Stimulated activated CD8-positive, alpha-beta memory T cell treated with anti-CD3 and anti-CD28 coated beads, Interleukin-12 subunit alpha, Interleukin-12 subunit beta, amount 100 ng/mL, for 1 hour (primary cell): ENCODE measurements around the gene MPZL3.
A peak's percentile ranks its signal among the peaks of the same experiment; 100 is the strongest.
"Not testable (repeated sequence)": the region's sequence is repeated elsewhere in the genome, so short reads cannot be mapped to it uniquely, and the experiment has no call there.

Experiments used
- DNase-seq: peaks from one replicate; pipeline ENCODE4 v3.0.0-alpha.2; 2020; ENCODE audit warnings: low read depth

Gene MPZL3

GRCh38 chr11:118212131-118212725 lies 39.9 kb downstream of the MPZL3 start:
- no peak for DNase-seq

DNA sequence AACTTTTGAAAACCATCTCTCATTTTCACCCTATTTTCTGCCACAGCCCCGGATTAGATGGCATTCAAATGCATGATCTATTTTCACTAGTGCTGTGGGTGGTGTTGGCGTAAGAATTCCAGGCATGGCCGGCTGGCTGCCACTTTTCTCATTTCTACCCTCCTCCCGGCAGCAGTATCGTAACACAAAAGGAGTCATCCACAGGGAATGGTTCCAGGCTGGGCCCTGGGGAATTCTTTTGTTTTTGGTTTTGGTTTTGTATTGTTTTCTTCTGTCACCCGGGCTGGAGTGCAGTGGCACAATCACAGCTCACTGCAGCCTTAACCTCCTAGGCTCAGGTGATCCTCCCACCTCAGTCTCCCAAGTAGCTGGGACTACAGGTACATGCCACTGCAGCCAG lies 41.2 kb downstream of the MPZL3 start:
- DNase-seq: no peak

DNA sequence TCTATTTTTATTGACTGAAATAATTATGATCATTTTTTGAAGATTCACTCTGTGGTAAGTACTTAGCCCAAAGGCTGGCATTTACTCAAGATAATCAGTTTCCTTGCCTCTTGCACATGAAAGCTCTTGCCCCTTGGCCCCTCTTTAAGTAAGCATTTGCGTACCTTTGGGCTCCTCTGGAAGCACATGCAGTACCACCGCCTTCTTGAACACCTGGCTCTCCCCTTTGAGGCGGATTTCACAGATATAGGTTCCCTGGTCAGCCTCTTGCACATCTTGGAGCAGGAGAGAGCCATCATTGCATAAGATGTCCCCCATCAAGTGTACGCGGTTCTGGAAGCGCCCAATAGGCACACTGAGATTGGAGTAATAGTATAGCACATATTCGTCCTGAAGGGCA lies 41.8 kb downstream of the MPZL3 start:
- DNase-seq: no peak

DNA sequence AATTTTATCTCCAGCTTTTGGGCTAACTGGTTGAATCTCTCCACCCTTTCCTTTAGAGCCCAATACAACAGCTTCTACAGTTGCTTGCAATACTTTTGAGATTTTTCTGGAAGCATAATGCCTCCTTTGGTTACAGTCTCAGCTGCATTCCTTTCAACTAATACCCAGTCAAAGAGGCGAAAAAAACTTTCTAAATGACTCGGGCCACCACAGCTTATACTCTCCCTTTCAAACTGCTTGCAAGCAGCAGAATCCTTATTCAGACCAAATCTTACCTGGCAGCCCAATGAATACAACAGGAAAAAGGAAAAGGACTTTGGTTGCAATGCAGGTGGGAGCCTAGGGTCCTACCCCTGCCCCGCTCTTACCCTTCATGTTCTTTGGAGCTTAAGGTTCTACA lies 43.1 kb downstream of the MPZL3 start:
- no peak for DNase-seq

GRCh38 chr11:118207079-118207478 lies 45.1 kb downstream of the MPZL3 start:
- no peak for DNase-seq

GRCh38 chr11:118206391-118207031 lies 45.7 kb downstream of the MPZL3 start:
- no peak for DNase-seq

GRCh38 chr11:118205606-118206378 lies 46.4 kb downstream of the MPZL3 start:
- DNase-seq: no peak

DNA sequence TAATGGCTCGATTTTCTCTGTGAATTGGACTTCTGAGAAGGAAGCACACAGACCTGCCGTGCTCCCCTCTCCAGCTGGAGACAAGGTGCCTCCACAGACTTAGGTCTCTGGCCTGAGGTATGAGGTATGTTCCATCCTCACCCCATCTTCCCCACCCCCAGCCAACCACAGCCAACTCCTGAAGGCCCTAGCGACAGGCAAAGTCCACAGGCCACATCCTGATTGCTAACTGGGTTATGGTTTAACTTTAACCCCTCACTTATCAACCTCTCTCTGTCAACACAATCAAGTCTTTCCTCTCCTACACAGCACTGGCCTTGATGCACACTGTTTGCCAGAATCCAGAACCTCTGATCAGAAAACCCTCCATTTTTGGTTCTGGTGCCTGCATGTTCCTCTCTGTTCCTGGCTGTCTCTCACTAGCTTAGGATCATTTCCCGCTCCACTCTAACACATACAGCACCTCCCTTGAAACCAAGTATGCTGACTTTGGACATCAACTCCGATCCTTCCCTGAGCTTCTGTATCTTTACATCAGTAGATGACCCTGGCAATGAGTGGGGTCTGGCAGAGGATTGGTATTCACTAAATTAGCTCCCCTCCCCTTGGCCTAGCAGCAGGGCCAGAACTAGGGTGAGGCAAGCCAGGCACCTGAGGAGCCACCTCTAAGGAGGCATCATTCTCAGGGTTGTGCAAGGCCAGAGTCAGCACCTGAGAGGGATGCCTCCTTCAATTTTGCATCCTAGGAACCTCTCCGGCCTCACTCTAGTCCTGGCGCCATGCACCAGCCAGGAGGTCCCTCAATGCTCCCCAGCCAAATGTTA lies 49.4 kb downstream of the MPZL3 start:
- peak; percentile 40 for DNase-seq

- DNase-seq: no peak
Measured at GRCh38 chr11:118201966-118202365, 50.2 kb downstream of the MPZL3 start.

DNA sequence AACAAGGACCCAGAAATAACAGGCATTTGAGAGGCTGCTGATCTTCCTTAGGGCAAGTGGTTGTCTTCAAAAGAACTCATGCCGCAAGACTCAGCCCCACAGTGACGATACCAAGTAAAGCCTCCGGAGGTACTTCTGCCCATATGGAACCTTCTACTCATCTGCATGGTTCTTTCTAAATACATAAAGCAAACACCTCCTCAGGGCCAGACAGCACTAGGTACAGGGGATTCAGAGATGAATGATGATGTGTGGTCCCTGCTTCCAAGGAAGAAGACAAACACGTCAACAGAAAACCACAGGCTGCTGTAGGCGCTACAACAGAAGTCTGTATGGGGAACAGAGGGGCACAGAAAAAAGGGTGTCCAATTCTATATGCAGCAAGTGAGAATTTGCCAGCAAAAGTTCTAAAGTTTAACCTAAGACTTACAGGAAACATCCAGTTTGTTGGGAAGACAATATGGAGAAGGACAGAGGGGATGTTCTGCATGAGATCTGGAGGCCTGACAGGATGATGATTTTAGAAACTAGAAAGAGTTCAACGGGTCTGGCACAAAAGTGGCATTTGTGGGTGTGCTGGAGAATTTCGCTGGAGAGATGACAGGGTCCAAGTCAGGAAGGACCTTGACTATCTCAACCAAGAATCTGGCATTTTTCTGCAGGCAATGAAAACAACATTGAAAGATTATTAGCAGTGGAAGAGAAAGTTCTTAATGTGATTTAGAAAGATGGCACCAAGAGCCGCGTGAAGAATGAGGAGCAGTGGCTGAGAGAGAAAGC lies 51.1 kb downstream of the MPZL3 start:
- no peak for DNase-seq

DNA sequence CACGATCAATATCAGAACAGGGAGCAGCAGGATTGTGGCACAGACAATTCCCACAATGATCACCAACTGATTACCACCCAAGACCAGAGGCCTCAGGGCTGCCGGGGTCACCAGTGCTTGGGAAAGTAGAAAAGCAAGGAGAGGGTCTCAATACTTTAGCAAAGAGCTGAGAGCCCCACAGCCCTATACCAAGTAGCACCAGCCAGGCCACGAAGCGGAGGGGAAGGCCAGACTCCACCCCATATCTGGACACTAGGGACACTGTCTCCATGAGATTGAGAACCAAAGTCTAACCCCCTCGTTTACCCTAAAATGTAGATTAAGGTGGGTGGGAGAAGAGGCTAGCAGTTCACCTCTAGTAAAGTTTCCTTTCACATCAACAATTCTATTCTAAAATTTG lies 51.7 kb downstream of the MPZL3 start:
- no peak for DNase-seq

DNA sequence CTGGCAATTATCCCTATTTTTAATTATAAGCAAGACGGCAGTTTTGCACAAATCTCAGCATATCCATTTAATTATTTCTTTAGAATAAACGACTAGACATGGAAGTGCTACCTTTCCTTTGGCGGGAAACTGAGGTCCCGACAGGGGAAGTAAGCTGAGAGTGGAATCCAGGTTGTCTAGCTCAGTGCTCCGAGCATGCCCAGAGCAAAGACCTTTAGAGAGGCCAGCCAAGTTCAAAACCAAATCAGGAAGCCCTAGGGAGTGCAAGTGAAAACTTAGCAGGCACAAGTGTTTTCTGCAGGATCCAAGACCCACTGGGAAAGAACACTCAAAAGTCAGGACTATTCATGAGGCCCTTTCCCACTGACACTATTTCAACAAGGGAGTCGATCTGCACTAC lies 53.0 kb downstream of the MPZL3 start:
- no peak for DNase-seq

GRCh38 chr11:118198370-118198769 lies 53.8 kb downstream of the MPZL3 start:
- DNase-seq: peak; percentile 77

GRCh38 chr11:118194835-118195627 lies 57.1 kb downstream of the MPZL3 start:
- DNase-seq: no peak

- DNase-seq: no peak
Measured at GRCh38 chr11:118193910-118194566, 58.1 kb downstream of the MPZL3 start.

GRCh38 chr11:118192817-118193216 lies 59.3 kb downstream of the MPZL3 start:
- not testable (repeated sequence) for DNase-seq

DNA sequence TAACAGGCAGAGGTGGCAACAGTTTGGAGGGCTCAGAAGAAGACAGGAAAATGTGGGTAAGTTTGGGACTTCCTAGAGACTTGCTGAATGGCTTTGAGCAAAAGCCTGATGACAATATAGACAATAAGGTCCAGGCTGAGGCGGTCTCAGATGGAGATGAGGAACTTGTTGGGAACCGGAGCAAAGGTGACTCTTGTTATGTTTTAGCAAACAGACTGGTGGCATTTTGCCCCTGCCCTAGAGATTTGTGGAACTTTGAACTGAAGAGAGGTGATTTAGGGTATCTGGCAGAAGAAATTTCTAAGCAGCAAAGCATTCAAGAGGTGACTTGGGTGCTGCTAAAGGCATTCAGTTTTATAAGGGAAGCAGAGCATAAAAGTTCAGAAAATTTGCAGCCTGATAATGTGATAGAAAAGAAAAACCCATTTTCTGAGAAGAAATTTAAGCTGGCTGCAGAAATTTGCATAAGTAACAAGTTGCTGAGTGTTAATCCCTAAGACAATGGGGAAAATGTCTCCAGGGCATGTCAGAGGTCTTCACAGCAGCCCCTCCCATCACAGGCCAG lies 61.1 kb downstream of the MPZL3 start:
- DNase-seq: not testable (repeated sequence)

GRCh38 chr11:118186346-118187107 lies 65.6 kb downstream of the MPZL3 start:
- no peak for DNase-seq
